ENCODE data around the gene MRPL43. TPM values are rescaled to one million over a fixed set of nuclear protein-coding genes. Genes with fewer than 3 reads are reported as not detected.

MRPL43 gene
- total RNA-seq, 1 donor from 2014 or later, result 81.6 TPM

DNA sequence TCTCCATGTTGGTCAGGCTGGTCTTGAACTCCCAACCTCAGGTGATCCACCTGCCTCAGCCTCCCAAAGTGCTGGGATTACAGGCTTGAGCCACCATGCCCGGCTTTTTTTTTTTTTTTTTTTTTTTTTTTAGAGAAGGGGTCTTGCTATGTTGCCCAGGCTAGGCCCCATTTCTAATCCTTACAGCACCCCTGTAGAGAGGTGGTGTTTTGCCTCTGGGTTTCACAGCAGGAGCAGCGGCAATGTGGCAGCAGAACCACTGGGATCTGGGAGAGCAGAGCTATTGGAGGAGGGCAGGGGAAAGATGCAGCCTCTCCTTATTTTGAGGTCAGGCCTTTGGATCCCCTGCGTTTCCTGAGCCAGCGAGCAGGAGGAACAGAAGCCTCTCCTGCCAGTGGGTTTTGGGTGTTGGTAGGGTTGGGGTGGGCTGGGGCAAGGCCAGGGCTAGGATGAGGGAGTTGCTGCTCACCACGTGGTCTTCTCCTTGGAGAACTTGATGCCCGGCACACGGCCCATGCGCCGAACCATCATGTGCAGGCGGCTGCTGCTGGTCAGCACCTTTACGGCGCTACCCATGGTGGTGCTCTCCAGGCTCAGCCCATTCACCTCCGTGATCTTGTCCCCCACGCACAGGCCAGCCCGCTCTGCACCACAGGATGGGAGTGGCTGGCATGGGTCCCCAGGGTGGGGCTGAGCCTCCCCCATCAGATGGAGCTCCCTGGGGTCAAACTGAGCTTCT lies 35.8 kb upstream of the MRPL43 start:
- no peaks in the 10 kb centered on the region for H3K36me3 Mint-ChIP-seq (ENCODE audit: unreplicated experiment)
- H3K9me3 Mint-ChIP-seq (ENCODE audit: unreplicated experiment), result no peaks in the 10 kb centered on the region
- DNase-seq (ENCODE audit: extremely low spot score, unreplicated experiment), result no peak
- H3K4me3 Mint-ChIP-seq (ENCODE audit: unreplicated experiment), result no peak overlapping the region
- H3K27ac Mint-ChIP-seq (ENCODE audit: unreplicated experiment), result no peak overlapping the region
- no peaks in the 10 kb centered on the region for H3K27me3 Mint-ChIP-seq (ENCODE audit: unreplicated experiment)
- H3K4me1 Mint-ChIP-seq (ENCODE audit: unreplicated experiment), result peaks cover 10% of the 10 kb centered on the region
- TF ChIP-seq, protein P1, sequence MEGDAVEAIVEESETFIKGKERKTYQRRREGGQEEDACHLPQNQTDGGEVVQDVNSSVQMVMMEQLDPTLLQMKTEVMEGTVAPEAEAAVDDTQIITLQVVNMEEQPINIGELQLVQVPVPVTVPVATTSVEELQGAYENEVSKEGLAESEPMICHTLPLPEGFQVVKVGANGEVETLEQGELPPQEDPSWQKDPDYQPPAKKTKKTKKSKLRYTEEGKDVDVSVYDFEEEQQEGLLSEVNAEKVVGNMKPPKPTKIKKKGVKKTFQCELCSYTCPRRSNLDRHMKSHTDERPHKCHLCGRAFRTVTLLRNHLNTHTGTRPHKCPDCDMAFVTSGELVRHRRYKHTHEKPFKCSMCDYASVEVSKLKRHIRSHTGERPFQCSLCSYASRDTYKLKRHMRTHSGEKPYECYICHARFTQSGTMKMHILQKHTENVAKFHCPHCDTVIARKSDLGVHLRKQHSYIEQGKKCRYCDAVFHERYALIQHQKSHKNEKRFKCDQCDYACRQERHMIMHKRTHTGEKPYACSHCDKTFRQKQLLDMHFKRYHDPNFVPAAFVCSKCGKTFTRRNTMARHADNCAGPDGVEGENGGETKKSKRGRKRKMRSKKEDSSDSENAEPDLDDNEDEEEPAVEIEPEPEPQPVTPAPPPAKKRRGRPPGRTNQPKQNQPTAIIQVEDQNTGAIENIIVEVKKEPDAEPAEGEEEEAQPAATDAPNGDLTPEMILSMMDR (IDR thresholded peaks at IDR 0.05), result no peak

DNA sequence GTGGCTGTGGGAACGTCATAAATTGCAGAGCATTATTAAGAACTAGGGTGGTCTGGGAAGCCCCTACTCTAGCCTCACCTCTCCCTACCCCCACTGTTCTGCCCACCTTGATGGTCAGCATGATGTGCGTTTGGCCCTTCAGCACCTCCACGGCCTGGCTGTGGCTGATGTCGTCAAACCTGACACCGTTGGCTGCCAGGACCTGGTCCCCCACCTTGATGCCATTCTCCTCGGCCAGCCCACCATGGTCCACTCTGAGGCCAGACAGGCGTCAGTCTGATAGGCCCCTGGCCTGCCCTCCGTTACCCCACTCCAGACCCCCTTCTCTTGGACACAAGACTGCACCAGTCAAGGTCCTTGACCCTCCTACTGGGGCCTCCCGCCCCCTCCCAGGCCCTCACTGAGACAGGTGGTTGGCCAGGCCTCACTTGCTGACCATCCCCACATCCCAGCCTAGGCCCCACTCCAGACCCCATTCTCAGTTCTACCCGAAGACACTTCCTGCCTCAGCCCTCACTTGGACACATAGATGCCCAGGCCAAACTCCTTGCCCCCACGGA lies 34.5 kb upstream of the MRPL43 start:
- TF ChIP-seq, protein P1 (IDR thresholded peaks at IDR 0.05), result no peak
- H3K9me3 Mint-ChIP-seq (ENCODE audit: unreplicated experiment), result no peaks in the 10 kb centered on the region
- H3K4me3 Mint-ChIP-seq (ENCODE audit: unreplicated experiment), result no peak overlapping the region
- peak; percentile 80 for DNase-seq (ENCODE audit: extremely low spot score, unreplicated experiment)
- no peaks in the 10 kb centered on the region for H3K27me3 Mint-ChIP-seq (ENCODE audit: unreplicated experiment)
- H3K27ac Mint-ChIP-seq (ENCODE audit: unreplicated experiment), result no peak overlapping the region
- peaks cover 10% of the 10 kb centered on the region for H3K4me1 Mint-ChIP-seq (ENCODE audit: unreplicated experiment)
- H3K36me3 Mint-ChIP-seq (ENCODE audit: unreplicated experiment), result no peaks in the 10 kb centered on the region

DNA sequence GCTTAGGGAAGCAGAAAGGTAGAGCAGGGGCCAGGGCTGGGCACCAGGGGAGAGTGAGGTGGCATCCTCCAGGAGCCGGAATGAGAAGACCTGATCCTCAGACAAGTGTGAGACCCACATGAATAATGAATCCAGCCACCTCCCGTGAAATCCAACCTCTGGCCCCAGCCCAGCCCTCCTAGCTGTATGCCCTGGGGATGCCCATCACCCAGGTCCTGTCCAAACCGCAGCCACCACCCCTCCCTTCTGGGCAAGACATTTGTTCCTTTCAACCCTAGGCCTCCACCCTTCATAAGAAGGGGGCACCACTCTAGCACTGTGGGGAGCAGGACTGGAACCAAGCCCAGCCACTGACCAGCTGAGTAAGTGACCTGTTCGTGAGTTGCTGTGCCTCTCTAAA lies 33.9 kb upstream of the MRPL43 start:
- no peak overlapping the region for H3K4me3 Mint-ChIP-seq (ENCODE audit: unreplicated experiment)
- no peak for DNase-seq (ENCODE audit: extremely low spot score, unreplicated experiment)
- no peaks in the 10 kb centered on the region for H3K36me3 Mint-ChIP-seq (ENCODE audit: unreplicated experiment)
- TF ChIP-seq, protein P1 (IDR thresholded peaks at IDR 0.05), result no peak
- H3K4me1 Mint-ChIP-seq (ENCODE audit: unreplicated experiment), result peaks cover 10% of the 10 kb centered on the region
- no peaks in the 10 kb centered on the region for H3K27me3 Mint-ChIP-seq (ENCODE audit: unreplicated experiment)
- no peak overlapping the region for H3K27ac Mint-ChIP-seq (ENCODE audit: unreplicated experiment)
- no peaks in the 10 kb centered on the region for H3K9me3 Mint-ChIP-seq (ENCODE audit: unreplicated experiment)

DNA sequence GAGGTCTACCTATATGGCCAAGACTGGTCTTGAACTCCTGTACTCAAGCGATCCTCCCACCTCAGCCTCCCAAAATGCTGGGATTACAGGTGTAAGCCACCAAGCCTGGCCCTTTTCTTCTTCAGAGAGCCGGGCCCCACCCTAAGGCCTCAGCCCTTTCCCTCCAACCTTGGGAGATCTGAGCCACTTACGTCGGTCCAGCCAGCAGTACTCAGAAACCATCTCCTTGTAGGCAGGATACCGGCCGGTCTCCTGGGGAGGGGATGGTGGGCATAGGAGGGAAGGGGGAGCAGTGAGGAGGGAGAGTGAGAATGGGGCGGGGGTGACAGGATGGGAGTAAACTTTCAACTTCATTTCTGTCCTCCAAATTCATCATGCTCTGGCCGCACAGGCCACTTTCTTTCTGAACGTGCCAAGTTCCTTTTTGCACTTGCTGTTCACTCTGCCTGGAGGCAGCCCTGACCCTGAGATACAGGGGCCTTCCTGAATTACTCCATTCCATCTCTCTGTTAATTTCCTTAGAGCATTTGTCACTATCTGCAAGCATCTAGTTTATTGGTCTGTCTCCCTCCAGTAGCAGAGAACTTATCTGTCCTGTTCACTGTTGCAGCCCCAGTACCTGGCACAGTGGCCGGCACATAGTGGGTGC lies 33.3 kb upstream of the MRPL43 start:
- no peaks in the 10 kb centered on the region for H3K36me3 Mint-ChIP-seq (ENCODE audit: unreplicated experiment)
- H3K4me1 Mint-ChIP-seq (ENCODE audit: unreplicated experiment), result peaks cover 10% of the 10 kb centered on the region
- H3K27me3 Mint-ChIP-seq (ENCODE audit: unreplicated experiment), result no peaks in the 10 kb centered on the region
- no peak for DNase-seq (ENCODE audit: extremely low spot score, unreplicated experiment)
- no peak overlapping the region for H3K27ac Mint-ChIP-seq (ENCODE audit: unreplicated experiment)
- H3K4me3 Mint-ChIP-seq (ENCODE audit: unreplicated experiment), result no peak overlapping the region
- H3K9me3 Mint-ChIP-seq (ENCODE audit: unreplicated experiment), result no peaks in the 10 kb centered on the region
- TF ChIP-seq, protein P1 (IDR thresholded peaks at IDR 0.05), result no peak

DNA sequence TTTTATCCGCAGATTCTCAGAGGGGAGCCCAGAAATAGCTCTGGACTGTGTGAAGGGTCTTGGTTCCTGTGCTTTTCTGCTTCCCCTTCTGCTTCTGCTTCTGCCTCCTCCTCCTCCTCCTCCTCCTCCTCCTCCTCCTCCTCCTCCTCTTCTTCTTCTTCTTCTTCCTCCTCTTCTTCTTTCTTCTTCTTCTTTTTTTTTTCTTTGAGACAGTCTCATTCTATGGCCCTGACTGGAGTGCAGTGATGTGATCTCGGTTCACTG lies 32.1 kb upstream of the MRPL43 start:
- Mint-ChIP-seq H3K36me3 (ENCODE audit: unreplicated experiment) (no peaks in the 10 kb centered on the region), H3K9me3 (ENCODE audit: unreplicated experiment) (no peaks in the 10 kb centered on the region), H3K27me3 (ENCODE audit: unreplicated experiment) (no peaks in the 10 kb centered on the region), H3K4me1 (ENCODE audit: unreplicated experiment) (peaks cover 19% of the 10 kb centered on the region), H3K4me3 (ENCODE audit: unreplicated experiment) (no peak overlapping the region), H3K27ac (ENCODE audit: unreplicated experiment) (no peak overlapping the region)
- TF ChIP-seq, protein P1 (IDR thresholded peaks at IDR 0.05), result no peak
- no peak for DNase-seq (ENCODE audit: extremely low spot score, unreplicated experiment)
